HL-60/S4 treated with retinoic acid at 250 ng/mL for 4 days and 3 days (cell line): ENCODE results near the gene ATP6V0D1.

Experiments
- in situ Hi-C: fragments of 300-500 bp; cut with MboI; formaldehyde crosslinking; loops from 2 replicates; pipeline ENCODE4 v1.7.0; 2022; ENCODE audit warnings: low sequenced_read_pairs

Gene ATP6V0D1

DNA sequence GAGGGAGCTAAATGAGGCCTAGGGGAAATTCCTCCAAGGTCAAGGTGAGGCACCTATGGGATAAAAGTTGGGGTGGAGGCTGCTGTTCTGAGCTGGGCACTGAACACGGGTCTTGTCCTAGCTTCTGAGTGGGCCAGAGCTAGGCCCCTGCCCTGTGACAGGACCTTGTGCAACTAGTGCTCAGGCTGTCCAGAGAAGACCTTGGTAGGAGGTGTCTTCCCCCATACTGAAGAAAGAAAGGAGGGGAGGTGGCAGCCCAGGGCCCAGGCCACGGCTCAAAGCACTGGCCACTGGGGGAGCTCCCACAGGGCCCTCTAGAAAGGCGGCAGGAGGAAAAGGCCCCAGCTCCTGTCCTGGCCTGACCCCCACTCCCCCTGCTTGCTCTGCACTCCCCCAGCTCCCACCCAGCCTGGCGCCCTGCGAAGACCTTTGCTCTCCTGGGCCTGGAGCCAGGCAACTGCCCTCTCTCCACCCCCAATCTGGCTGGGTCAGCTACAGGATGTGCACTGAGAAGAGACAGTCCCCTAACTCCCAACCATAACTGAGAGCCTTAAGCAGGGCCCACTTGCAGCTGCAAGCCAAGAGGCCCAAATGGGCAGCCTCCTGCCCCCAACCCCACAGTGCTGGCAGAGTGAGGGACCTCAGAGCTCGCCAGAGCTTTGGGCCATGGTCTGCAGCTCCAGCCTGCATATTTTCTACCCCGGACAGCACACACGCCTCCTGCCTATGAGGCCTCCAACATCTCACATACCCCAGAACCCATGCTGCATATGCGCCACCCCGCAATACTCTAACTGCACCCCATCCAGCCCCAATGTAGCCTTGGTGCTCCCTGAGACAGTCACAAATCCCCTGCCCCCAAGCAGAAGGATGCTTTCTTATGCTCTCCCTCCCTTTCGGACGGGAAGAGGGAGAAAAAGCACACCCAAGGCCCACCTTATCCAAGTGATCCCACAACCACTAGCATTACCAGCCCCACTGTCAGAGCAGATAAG is 34.7 kb downstream of the ATP6V0D1 start:
- in situ Hi-C loops: loop anchor here (25.0 kb wide), 1 partner anchor 484 kb away; the partner anchor contains the start of gene CES3

DNA sequence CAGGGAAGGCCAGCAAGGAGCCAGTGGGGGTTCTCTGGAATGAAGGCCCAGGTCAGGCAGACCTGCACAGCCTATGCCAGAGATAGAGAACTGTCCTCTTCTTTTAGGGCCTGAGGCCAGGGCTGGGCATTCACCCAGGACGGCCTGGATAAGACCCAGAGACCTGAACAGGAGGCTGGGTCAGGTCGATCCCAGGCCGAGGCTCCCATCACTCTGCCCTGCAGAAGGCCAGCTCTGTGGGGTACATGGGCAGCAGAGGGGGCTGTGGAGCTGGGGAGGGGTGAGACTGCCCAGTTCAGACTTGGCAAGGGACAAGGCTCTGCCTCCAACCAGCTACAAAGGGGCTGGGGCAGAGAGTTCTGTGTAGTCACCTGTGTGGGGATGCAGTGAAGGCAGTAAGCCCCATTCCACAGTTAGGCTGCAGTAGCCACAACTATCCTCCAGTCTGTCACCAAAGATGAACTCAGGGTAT is 35.5 kb downstream of the ATP6V0D1 start:
- in situ Hi-C loops: loop anchor here (25.0 kb wide), 1 partner anchor 483 kb away; the partner anchor contains the start of gene CES3

DNA sequence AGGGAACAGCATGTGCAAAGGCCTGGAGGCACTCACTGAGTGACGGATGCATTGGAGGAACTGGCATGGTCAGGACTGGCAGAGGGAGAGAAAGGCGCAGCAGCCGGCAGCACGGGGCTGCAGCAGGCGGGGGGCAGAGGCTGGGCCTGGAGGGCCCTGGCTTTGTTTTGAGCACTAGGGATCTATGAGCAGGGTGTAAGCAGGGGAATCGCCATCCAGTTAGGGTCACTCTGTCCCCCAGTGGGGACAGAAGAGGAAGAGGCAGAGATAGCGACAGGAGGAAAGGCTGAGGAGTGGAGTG is 35.9 kb downstream of the ATP6V0D1 start:
- in situ Hi-C loops: loop anchor here (25.0 kb wide), 1 partner anchor 483 kb away; the partner anchor contains the start of gene CES3

DNA sequence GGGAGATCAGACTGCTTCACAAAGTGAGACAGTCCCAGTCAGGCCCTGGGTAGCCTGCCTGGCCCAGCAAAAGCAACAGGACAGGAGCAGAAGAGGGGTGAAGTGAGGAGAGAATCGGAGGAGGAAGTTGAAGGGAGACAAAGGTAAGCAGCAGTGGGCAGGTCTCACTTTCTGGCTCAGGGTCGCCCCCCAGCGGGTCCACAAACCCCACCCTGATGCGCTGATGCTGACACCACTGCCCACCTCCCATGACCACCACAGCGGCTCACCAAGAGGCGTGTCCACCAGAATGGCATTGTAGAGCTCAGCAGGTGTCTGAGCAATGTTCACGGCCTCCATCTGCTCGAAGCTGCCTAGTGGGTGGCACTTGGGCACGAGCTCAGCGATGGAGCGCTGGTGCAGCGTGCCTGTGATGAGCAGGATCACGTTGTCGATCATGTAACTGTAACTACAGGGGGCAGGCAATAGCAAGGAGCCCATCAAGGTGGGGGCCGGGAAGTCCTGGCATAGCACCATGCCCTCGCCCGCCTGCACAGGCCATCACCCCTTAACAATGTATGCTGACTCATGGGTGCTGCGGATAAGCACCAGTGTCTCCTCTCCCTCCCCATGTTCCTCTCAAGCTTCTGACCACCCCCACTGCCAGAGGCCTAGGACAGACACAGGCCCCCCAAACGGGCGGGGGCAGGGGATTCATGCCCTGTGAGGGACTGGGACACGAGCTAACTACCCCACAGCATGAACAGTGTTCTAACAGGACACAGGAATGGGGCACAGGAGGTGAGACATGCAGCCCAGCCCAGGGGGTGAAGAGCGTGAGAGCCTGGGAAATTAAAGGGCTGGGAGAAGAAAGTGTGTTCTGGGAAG is 36.5 kb downstream of the ATP6V0D1 start:
- in situ Hi-C loops: loop anchor here (25.0 kb wide), 1 partner anchor 482 kb away; the partner anchor contains the start of gene CES3

DNA sequence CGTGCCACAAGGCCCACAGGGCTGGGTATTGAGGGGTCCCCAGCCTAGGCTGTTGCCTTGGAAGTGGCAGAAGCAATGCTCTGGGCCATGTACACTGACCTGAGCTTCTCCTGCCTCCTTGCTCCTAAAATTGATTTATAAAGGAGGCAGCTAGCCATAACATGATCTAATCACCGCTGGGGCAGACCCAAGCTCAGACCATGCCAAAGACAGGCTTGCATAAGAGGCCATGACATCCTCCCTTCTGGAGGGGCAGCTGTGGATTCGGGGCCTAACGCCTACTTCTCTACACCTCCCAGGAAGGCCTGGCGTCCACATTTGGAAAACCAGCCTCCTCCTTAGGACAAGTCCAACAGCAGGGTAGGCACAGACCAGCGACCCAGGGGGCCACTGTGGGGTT is 37.7 kb downstream of the ATP6V0D1 start:
- in situ Hi-C loops: loop anchor here (25.0 kb wide), 1 partner anchor 481 kb away; the partner anchor contains the start of gene CES3

DNA sequence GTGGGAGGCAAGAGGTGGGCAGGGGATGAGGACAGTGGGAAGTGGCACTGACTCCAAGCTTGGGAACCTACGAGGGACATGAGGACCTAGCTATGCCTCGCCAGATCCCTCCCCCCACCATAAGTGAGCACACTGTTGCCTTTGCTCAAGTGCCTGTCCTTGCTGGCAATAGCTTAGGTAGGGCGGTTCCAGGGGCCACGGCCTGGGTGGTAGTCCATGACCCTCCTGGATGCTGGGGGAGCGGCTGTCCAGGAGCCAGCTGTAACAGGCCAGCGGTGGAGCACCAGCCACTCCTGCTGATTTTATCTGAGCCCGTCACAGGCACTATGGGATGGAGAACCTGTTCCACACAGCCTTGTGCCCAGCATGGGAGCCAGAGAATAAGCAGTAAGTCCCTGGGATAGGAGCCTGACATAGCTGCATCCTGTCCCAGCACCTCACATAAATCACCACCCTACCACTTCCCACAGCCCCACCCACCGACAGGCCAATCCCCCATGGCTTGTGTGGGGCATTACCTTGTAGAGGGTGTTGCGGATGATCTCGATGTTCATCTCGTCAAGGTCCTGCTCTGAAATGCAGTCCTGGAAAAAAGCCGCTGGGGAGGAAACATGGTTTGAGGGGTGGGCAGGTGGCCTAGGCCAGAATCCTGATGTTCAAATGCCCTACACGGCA is 38.2 kb downstream of the ATP6V0D1 start:
- in situ Hi-C loops: loop anchor here (25.0 kb wide), 1 partner anchor 480 kb away; the partner anchor contains the start of gene CES3

DNA sequence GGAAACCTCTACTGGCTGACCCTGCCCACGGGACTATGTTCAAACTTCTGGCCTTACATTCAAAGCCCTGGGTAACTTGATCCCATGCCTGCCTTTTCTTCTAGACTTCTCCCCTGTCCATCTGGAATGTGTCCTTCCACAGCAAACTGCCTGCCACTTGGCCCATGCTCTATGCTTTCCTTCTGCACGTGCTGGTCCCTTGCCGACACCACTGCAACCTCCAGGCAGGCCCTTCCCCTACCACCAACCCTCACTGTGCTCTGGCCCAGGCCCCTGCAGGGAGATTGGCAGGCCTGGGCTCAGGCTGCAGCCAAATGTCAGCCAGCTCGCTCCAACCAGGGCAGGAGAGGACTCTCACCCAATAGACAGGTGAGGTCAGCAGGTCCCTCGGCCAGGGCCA is 39.0 kb downstream of the ATP6V0D1 start:
- in situ Hi-C loops: loop anchor here (25.0 kb wide), 1 partner anchor 480 kb away; the partner anchor contains the start of gene CES3

DNA sequence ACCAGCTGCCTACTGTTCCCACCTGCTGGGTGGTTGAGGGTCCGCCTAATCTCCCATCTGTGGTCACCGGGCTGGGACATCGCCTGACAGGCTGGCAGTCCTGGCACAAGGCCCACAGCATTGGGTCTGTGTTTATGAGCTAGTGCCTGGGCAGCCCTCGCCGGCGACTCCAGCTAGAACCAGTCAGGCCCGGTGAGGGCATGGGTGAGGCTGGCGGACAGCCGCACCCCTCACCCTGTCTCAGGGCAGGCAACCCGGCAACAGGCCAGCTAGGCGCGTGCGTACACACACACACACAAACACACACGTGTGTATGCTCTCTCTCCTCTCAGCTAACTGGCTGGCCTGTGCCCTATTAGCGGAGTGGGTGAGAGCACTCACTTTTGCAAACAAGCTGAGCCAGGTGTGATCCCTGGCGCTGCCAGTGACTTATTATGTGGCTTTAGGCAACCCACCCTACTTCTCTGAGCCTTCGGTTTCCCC is 39.6 kb downstream of the ATP6V0D1 start:
- in situ Hi-C loops: loop anchor here (25.0 kb wide), 1 partner anchor 479 kb away; the partner anchor contains the start of gene CES3

DNA sequence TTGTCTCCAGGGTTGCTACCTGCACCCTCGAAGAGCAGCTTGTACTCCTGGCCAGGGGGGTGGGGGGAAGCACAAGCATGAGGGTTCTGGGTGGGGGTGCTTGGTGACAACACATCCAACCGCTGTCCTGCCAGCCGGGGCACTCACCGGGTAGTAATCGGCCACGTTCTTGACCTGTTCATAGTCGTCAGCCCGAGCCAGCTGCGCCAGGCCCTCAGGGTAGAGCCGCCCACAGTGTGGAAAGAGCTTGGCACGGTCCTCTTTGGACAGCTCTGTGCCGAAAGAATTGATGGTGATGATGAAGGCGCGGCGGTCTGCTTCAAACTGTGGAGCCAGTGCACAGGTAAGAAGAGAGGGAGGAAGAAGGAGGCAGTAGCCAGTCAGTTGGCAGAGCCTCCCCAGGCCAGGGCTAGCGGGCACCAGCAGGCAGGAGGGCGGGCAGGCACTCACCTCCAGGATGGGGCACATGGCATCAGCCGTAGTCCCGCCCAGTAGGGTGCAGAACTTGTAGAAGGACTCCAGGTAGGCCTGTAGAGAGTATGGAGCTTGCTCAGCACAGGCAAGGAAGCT is 42.0 kb downstream of the ATP6V0D1 start:
- in situ Hi-C loops: loop anchor here (25.0 kb wide), 1 partner anchor 477 kb away; the partner anchor contains the start of gene CES3

DNA sequence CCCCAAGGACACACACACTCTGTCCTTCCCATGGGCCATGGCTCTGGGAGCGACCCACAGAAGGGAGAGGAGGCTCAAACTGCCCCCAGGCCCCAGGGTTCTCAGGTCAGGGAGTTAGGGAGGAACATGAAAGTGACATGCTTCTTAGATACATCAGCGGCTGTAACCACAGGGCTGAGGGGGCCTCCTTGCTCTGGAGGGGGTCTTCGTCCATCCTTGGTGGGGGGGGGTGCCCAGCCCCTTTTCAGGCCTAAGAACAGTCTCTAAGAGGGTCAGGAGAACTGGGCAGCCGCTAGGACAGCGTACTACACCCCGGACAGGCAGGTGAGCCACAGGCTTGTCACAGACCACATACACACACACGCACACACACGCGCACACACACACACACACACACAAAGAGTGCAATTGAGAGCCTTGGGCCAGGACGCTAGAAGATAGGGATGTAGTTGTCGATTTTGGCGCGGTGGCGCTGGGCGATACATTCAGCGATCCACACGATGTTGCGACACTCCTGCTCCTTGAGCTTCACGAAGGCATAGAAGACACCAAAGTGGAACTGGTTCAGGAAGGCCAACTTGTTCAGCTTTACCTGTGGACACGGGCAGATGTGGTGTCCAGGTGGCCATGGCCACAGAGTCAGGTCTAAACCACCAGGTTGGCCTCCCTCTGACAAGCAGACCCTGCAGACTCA is 42.7 kb downstream of the ATP6V0D1 start:
- in situ Hi-C loops: loop anchor here (25.0 kb wide), 1 partner anchor 476 kb away; the partner anchor contains the start of gene CES3

DNA sequence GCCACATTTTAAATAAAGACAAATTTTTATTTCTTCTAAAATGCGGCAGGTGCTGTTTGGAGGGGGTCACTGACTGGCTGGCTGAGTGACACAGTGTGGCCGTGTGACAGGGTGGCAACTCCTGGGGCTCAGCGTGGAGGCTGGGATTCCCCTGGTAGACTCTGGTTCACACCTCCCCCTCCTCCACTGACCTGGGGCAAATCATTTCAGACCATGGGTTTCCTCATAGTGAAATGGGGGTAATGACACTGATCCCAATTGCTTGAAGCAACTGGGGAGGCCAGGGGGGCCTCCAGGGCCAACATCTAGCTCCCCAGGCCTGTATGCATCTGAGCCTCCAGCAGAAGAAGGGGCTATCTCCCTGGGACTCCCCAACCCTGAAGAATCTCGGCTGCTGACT is 43.4 kb downstream of the ATP6V0D1 start:
- in situ Hi-C loops: loop anchor here (25.0 kb wide), 1 partner anchor 475 kb away; the partner anchor contains the start of gene CES3

DNA sequence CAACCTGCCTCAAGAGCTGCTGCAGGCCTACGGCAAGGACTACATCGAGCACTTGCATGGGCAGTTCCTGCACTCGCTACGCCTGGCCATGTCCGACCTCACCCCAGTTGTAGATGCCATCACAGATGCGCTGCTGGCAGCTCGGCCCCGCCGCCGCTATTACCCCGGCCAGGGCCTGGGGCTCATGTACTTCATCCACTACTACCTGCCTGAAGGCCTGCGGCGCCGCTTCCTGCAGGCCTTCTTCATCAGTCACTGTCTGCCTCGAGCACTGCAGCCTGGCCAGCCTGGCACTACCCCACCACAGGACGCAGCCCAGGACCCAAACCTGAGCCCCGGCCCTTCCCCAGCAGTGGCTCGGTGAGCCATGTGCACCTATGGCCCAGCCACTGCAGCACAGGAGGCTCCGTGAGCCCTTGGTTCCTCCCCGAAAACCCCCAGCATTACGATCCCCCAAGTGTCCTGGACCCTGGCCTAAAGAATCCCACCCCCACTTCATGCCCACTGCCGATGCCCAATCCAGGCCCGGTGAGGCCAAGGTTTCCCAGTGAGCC is 44.2 kb downstream of the ATP6V0D1 start:
- in situ Hi-C loops: loop anchor here (25.0 kb wide), 1 partner anchor 474 kb away; the partner anchor contains the start of gene CES3

DNA sequence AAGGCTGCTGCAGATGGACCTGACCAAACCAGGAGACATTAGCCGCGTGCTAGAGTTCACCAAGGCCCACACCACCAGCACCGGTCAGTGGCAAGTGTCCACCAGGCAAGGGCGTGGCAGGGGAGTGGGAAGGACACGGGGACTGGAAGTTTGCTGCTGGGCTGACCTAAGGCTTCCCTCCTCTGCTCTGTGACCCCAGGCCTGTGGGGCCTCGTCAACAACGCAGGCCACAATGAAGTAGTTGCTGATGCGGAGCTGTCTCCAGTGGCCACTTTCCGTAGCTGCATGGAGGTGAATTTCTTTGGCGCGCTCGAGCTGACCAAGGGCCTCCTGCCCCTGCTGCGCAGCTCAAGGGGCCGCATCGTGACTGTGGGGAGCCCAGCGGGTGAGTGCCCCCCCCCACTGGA is 45.2 kb downstream of the ATP6V0D1 start:
- in situ Hi-C loops: loop anchor here (25.0 kb wide), 1 partner anchor 473 kb away; the partner anchor contains the start of gene CES3

DNA sequence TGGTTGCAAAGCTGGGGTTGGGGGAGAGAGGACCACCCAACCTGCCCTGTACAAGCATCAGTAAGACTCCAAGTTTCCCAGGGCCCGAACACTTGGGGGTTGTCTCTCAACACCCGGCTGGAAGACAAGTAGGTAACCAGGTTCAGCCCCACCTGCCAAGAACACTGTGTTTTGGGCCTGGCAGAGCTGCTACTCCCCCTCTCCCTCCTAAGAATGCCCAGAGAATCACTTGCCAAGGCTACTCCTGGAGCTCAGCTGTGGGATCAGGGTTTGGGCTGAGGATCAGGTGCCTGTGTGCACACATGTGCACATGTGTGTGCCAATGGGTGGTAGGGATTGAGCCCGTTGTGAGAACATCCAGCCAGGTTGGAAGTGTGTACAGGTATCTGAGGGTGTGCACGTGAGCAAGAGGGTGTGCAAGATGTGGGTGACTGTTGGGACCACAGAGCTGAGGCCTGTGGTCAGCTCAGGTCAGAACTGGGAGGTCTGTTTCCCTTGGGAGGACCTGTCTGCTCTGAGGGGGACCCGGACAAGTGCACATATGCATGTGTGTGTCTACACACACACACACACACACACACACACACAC is 47.7 kb downstream of the ATP6V0D1 start:
- in situ Hi-C loops: loop anchor here (25.0 kb wide), 1 partner anchor 471 kb away; the partner anchor contains the start of gene CES3

DNA sequence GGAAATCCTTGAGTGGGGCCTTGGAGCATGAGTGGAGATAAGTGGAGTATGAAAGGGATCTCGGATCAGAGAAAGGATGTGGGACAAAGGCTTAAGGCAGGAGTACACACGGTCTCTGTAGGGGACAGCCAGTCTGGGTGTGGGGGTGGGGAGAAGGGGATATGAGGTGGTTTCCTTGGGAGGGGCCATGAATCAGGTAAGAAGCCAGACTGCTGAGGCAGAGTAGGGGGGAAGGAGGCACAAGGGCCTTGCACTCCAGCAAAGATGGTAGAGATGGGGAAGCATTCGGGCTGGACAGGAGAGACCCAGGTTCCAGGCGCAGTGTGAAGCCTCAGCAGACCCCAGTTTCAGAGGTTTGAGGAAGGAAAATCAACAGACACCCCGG is 48.5 kb downstream of the ATP6V0D1 start:
- in situ Hi-C loops: loop anchor here (25.0 kb wide), 1 partner anchor 470 kb away; the partner anchor contains the start of gene CES3

DNA sequence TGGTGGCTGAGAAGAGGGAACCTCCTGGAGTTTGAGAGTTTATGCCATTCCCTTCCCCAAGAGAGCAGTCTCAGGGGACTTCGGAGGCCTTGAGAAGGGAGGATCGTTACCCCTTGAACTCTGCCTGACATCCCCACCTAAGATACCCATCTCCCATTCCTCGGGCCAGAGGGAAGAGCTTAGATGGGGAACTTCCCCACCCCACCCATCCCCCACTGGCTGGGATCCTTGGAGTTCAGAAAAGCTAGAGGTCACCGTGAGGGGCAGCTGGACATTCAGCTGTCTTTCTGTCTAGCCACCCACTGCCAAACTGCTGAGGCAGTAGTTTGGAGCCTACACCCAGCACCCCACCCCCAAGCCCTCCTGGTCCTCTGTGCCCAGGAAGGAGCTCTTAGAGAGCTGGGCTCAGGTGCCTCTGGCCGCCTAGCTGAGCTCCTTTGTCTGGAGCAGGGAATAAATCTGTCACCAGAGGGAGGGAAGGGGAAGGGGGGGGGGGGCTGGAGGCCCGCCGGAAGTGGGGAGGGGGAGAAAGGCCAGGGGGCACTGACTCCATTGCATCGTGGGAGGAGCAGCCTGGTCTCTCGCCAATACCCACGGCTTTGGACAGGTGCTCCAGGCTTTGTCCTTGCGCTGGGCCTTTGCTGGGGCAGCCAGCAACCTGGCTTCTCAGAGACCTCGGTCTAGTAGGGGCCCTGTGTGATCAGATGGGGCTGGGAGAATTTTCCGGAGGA is 49.0 kb downstream of the ATP6V0D1 start:
- in situ Hi-C loops: loop anchor here (25.0 kb wide), 1 partner anchor 470 kb away; the partner anchor contains the start of gene CES3
